HFF-Myc (cell line): ENCODE measurements around the gene CDK15.

Experiments
- DNase-seq: peaks from one replicate; pipeline ENCODE4 v3.0.0-alpha.2; 2011; ENCODE audit warnings: low read depth; ENCODE audit errors: extremely low read depth
- H3K4me3 ChIP-seq: replicated peaks from 2 replicates; pipeline ENCODE4 v1.5.1; 2011; ENCODE audit warnings: low read depth, mild to moderate bottlenecking, control low read depth, low read length
- TF ChIP-seq, protein P1 (sequence below): IDR thresholded peaks from 2 replicates; pipeline ENCODE4 v1.5.1; 2012; ENCODE audit warnings: mild to moderate bottlenecking, low read depth, low read length, control low read depth; ENCODE audit errors: missing control alignments

The CDK15 gene

GRCh38 chr2:201928363-201928762 is 122.0 kb downstream of the CDK15 start:
- TF ChIP-seq, protein P1, sequence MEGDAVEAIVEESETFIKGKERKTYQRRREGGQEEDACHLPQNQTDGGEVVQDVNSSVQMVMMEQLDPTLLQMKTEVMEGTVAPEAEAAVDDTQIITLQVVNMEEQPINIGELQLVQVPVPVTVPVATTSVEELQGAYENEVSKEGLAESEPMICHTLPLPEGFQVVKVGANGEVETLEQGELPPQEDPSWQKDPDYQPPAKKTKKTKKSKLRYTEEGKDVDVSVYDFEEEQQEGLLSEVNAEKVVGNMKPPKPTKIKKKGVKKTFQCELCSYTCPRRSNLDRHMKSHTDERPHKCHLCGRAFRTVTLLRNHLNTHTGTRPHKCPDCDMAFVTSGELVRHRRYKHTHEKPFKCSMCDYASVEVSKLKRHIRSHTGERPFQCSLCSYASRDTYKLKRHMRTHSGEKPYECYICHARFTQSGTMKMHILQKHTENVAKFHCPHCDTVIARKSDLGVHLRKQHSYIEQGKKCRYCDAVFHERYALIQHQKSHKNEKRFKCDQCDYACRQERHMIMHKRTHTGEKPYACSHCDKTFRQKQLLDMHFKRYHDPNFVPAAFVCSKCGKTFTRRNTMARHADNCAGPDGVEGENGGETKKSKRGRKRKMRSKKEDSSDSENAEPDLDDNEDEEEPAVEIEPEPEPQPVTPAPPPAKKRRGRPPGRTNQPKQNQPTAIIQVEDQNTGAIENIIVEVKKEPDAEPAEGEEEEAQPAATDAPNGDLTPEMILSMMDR = no peak
- H3K4me3 ChIP-seq = no peak overlapping the region
- DNase-seq = no peak

DNA sequence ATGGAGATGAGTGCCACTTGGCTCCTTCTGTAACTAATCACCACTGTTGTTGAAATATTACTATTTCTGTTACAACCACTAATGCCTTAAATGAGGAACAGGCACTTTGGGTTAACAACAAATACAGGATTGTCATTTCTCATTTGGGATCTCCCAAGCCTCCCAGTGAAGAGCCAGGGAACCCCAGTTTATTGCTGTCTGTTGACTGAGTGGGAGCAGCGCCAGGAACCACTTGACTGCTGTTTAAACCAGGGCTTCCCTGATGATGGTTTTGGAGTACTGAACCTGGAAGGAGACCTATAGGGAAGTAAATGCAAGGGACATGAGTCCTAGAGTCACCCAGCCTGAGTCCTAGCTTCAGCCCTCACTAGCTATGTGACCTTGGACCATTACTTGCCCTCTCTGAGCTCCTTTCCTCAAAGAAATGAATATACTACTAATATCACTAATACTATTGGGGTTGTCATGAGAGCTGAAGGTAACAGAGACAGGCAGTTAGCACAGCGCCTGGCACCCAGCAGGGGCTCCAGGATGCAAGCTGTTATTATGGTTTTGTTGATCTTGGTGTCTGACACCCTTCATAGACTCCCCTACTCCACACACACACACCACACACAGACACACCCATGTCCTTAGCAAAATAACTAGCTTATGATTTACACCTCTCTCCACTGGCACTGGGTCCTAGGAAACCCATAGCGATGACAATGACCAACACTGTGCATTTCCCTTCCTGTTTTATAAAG is 123.1 kb downstream of the CDK15 start:
- no peak for DNase-seq
- TF ChIP-seq, protein P1 = no peak
- H3K4me3 ChIP-seq = no peak overlapping the region

DNA sequence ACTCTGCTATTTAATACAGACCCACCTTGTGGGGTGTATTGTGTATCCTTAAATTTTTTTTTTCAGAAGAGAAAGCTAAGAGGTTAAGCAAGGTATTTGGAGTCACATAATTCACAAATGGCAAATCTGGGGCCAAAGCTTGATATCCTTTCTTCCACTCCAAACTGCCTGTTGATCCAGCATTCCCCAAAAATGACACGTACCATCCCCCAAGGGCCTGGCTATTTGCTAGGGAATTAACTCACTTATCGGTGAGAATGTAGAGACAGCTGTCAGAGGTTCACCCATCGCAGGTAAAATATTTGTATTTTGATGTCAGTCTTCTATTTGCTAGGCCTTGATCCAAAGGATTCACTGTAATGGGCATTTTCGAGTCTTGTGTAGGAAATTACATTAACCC is 123.7 kb downstream of the CDK15 start:
- H3K4me3 ChIP-seq = no peak overlapping the region
- TF ChIP-seq, protein P1 = no peak
- DNase-seq = no peak

DNA sequence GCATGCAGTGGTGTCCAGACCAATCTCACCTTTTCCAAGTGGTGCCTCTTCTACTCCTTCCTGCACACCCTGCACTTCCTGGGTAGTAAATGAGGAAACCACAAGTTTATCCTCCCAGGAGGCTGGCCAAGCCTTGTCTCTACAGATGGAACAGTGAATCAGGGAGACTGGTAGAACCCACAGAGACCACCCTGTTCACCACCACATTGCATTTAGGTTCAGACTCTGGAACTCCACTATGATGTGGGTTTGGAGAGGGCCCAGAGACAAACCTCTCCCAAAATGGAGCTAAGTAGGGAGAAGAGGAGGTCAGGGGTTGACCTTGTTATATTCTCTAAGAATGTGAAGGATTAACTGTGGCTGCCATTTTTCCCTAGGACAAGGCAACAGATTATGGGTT is 124.5 kb downstream of the CDK15 start:
- no peak for DNase-seq
- TF ChIP-seq, protein P1 = no peak

GRCh38 chr2:201931475-201931874 is 125.1 kb downstream of the CDK15 start:
- TF ChIP-seq, protein P1 = no peak
- no peak overlapping the region for H3K4me3 ChIP-seq
- DNase-seq = no peak

More for the DNA sequence above, 124.5 kb downstream of the CDK15 start:
- H3K4me3 ChIP-seq = no peak overlapping the region

GRCh38 chr2:201931951-201932350 is 125.6 kb downstream of the CDK15 start:
- no peak for DNase-seq
- H3K4me3 ChIP-seq = no peak overlapping the region
- TF ChIP-seq, protein P1 = no peak

GRCh38 chr2:201932511-201932910 is 126.2 kb downstream of the CDK15 start:
- TF ChIP-seq, protein P1 = no peak
- no peak overlapping the region for H3K4me3 ChIP-seq
- no peak for DNase-seq
